Superior temporal gyrus (tissue), 1 donor: ENCODE results near the gene TNFSF15.

Experiments used
- DNase-seq: peaks from one replicate; pipeline ENCODE4 v3.0.0-alpha.2; 2016; ENCODE audit errors: extremely low spot score

Gene TNFSF15

DNA sequence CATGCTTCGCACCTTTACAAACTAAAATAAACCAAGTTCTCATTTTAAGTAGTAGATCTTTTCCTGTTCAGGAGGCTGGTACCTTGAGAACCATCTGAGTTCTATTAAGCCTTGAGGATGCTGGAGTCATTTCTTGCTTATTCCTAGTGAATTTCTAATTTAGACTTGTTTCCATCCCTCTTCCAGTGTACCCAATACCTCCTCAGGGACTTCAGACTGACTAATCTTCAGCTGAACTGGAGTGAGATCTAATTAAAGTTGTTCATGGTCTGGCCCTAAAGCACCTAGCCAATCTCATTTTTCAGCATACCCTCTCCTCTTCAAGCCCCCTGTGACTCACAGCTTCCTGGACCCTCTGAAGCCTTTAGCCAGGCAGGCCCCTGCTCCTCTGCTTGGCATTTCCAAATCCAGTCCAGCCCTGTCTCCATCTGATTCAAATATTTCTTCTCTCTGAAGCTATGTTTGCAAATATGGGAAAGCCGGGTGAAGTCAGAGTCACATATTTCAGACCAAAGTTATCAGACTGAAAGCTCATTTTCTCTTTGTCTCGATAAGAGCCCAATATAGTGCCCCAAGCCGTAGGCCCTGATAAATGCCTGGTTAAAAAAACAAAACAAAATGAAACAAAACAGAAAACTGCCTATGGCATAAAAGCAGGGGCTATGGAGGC is 19.4 kb upstream of the TNFSF15 start:
- DNase-seq, result no peak

DNA sequence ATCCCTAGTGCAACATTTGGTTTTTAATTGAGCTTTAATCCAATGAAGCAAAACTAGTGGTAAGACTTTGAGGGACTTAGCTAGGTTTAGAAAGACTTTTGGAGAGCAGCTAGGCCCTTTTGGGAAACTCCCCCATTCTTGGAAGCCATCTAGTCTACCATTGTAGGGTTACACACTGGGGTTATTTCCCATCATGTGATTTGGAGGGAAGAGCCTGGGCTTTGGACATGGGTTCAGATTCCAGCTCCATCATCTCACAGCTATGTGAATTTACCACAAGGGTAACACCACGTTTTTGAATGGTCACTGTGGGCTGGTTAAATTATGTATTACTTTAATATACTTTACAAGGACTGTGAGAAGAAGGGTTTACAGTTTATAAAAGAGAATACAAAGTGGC is 18.3 kb upstream of the TNFSF15 start:
- no peak for DNase-seq

DNA sequence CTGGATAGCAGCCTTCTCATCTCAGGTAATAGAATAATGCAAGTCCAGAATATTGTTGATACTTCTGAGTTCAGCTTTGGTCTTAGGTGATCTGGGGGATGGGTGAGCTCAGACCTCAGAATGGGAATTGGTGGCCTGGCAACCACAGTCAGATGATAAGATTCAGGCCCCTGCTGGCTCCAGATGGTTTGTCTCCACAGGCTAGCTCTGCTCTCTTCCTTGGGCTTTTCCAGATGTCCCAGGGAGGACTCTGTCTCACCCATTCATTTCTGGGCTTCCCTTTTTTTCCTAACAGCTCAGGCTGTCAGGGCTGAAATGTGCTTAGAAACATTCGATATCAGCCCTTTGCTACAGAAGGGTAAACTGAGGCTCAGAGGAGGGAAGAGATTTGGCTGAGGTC is 17.6 kb upstream of the TNFSF15 start:
- no peak for DNase-seq

DNA sequence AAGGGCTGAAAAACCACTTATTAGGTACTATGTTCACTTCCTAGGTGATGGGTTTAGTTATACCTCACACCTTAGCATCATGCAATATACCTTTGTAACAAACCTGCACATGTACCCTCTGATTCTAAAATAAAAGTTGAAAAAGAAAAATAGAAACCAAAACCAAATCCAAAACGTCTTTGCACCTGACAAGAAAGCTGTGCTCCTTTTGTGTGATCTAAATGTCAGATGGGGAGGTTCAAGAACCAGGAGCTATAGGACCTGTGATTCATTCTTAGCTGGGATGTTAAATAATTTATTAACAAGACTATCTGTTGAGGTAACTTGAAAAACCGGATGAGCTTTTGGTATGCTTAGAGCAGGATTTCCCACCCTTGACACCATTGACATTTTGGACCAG is 16.9 kb upstream of the TNFSF15 start:
- DNase-seq, result no peak

DNA sequence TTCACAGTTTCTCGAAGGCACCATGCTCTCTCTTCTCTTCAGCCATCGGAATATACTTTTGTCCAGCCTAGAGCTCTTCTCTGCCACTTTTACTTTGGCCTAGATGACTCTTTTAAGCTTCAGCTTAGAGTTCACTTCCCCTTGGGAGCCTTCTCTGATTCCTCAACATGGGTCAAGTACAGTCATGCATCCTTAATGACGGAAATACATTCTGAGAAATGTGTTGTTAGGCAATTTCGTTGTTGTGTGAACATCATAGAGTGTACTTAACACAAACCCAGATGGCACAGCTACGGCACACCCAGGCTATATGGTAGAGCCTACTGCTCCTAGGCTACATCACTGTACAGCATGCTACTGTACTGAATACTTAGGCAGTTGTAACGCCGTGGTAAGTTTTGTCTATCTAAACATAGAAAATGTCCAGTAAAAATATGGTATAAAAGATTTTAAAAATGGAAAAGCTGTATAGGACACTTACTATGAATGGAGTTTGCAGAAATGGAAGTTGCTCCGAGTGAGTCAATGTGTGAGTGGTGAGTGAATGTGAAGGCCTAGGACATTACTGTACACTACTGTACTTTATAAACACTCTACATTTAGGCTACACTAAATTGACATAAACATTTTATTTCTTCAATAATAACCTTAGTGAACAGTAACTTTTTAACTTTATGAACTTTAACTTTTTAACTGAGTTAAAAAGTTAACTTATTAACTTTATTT is 15.1 kb upstream of the TNFSF15 start:
- DNase-seq, result no peak

DNA sequence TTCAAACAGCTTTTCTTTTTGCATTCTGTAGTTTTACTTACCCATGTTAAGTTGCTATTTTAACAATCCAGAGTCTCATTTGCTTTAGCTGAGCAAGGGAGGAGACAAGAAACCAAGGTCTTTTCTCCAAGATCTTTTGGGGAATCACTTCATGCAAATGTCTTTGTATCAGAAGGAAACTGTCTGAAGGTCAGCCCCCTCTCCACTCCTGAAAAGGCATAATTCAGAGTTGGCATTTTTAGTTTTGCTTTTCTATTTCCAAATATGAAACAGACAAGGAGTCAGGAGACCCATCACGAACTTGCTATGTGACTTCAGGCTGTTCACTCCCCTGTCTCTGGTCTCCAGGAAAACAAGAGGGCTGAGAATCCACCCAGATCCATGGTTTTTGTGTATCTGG is 12.3 kb upstream of the TNFSF15 start:
- no peak for DNase-seq

DNA sequence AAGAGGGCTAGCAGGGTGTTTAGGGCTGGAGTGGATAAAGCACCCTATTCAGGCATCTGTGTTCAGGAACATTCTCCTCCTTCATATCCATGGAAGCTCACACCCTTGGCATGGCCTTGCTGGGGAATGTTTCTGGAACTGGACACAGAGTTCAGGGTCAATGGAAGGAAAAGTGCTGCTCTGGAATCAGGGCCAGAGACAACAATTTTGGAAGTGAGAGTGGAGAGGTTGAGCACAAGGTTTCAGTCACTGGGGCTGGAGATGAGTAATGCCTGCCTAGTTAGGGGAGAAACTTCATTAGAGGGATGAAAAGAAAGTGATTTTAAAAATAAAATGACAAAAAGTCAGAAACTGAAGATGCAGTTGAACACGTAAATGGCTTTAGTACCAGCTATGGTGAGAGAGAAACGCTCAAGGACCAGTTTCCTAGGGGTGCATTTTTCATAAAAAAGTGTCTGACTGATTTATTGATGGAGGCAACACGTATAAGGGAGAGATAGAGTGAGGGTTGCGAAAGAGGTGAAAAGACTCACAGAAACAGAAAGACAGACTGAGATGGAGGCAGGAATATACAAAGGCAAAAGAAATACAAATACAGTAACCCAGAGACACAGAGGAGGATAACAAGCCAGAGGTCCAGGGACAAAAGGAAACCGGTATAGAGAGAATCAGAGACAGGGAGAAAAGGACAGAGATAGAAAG is 8.0 kb upstream of the TNFSF15 start:
- no peak for DNase-seq

DNA sequence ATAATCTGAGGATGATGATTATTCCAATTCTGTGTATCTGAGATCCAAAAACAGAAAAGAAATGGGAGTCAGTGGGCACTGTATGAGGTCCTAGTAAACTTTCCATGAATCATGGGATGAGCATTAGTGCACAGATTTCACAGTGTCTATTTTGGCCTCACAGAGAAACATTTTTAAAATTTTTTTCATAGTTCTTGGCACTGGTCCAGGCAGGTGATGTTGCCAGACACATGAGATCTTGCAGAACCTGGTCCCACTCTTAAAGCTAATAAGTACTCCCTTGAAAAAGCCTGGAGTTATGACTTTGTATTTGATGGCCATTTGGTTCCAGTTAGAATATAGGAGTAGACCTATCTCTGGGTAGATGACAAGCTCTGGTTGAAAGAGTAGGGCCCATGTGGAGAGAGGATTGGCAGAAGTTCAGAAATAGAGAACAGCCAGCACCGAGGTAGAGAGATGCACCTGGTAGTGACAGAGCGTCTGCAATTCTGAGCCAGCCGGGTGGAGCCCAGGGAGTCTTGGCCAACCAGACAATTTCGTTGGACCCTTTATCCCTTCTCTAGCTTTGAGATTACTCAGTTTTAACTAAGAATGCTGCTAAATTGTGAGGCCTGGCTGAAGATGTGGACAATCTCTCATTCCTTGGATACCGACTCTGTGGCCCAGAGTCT is 6.3 kb upstream of the TNFSF15 start:
- DNase-seq, result no peak

DNA sequence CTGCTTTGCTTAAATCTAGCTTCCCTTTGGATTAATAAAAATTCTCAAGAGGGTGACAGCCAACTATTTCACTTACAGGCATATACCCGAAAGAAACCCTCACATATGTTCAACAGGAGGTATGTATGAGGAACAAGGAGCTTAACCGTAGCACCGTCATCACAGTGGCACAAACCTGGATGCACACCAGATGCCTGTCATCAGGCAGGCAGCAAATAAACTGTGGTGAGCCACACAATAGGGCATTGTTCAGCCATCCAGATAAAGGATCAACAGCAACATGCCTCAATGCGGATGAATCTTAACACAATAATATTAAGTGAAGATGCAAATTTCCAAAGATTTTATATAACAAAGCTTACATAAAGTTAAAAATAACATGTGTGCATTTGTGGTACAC is 5.5 kb upstream of the TNFSF15 start:
- DNase-seq, result no peak

DNA sequence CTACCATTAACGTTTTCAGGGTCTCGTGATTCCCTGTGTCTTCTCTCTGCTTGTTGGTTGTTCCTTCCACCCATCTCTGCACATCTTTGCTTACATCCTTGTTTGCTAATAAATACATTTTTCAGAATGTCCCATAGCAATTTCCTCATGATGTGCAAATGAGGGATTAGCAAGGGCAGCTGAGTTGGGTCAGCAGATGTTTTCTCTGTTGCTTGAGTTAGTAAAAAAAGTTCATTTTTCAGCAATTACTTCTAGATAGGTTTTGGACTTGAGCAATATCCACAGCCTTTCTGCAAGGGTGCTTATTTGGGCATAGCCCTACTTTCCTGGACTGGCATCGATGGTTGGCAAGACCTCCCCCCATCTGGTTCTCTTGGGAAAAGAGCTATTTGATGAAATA is 4.8 kb upstream of the TNFSF15 start:
- DNase-seq, result no peak

DNA sequence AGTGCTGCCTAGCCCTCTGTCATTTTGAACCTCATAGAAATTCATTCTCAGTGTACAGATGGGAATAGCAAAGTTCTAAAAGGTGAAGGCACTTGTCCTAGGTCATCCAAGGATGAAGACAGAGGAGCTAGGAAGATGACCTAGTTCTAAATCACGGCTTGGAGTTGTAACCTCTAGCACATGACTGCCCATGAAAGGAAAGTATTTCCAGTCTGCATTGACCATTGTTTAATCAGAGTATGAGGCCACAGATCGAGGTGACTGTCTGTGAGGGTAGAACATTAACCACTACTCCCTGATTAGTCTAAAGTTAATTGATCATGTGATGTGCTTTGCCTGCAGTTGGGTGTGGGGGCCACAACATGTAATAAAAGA is 674 bp upstream of the TNFSF15 start:
- no peak for DNase-seq

DNA sequence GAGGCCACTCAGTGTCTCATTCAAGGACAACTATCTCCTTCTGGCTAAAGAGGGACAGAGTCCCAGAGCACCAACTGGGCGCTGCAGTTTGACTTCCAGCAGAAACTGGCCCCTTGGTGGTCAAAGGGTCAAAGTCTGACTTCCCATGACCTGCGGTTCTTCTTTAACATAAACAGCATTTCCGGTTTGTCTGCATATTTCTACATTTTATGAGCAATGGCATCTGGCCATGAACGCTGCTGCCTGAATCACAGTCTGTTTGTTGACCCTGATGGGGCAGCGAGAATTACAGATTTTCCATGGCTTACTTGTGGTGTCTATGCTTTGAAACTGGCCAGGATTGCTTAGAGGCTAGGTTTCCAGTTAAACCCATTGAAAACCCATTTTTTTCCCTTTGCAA is 1.3 kb downstream of the TNFSF15 start:
- DNase-seq, result no peak

DNA sequence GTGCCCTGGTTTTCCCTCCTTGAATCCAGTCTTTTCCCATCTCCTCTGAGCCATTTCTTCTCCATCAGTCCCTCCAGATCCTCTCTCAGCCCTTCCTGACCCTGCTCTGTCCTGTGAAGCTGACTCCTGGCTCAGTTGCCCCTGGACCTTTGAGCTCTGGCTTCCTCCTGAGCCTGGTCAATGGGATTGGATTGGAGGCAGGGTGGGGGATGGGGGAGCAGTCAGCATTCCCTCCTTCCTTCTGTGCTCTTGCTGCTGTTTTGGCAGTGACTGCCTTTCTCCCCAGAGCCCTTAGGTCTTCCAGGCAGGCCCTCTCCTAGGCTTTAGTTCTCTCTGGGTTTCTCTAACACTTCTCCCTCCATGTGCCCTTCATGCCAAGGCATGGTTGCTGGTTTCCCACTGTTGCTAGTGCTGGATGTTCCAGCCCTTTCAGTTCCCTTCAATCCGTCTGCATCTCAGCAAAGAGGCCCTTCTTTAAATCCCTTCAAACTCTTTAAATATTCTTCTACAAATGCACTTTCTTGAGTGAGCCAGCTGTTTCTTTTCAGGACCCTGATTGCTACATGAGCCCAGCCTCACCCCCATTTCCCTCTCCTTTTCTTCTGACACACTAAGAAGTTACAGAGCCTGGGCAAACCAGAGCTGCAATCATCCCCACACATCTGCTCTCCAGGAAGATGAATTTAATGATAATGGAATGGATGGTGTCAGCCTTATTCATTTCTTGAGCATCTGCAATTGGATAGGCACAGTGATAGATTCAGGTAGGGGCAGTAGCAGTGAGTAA is 2.2 kb downstream of the TNFSF15 start:
- no peak for DNase-seq

DNA sequence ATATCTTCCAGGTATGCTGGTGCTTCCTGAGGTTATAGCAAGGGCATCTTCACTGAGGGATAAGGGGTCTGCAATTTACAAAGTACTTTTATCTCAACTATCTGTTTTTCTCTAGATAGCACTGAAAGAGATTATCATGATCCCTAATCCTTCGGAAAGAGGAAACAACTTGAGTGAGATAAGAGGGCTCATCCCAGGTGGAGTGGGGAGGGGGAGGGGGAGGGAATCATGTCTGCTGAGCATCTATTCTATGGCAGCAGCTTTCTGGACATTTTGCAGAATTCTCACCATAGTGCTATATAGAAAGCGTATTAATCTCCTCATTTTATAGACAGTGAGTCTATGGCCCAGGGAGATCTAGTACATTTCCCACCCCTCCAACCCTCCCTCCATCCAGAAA is 5.9 kb downstream of the TNFSF15 start:
- DNase-seq, result no peak

DNA sequence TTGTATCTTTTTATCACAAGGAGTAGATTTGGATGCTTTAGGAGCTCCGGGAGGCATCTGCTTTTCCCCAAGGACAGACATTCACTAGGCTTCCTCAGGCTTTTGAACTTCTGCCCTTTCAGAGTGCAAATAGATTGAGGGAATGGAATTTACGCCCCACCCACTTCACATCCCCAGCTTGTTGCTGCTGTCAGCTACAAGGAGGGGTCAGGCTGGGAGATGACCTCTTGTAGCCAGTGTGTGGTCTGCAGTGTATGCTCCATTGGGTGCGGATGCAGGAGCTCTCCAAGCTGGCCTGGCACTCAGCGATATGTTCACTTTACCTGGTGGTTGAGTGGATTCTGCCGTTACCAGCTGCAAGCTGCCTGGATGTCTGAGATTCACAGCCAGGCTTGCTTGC is 6.4 kb downstream of the TNFSF15 start:
- DNase-seq, result no peak

DNA sequence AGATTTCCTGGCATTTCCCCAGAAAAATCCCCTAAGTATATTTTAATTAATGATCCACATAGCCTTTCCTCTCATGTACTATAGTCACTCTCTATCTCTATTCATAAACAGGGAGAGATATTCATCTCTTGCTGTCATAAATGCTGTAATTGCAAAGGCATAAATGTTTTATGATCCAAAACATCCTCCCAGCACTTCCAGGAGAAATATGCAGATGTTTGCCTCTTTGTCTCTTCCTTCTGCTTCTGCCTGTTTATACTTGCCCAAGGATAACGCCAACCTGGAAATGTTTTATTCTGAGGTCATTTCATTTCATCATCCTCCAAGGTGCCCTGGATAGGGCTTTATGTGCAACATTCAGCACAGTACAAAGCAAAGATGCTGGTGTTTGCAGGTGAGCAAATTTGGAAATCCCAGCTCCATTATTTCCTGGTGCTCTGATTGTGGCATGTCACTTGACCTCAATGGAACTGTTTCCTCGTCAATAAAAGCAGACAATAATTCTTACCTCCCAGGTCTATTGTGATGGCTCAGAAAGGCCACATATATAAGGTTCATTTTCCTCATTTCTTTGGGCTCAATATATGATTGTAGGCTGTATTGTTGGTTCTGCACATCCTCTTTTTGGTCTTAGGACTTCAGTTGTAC is 6.9 kb downstream of the TNFSF15 start:
- no peak for DNase-seq

DNA sequence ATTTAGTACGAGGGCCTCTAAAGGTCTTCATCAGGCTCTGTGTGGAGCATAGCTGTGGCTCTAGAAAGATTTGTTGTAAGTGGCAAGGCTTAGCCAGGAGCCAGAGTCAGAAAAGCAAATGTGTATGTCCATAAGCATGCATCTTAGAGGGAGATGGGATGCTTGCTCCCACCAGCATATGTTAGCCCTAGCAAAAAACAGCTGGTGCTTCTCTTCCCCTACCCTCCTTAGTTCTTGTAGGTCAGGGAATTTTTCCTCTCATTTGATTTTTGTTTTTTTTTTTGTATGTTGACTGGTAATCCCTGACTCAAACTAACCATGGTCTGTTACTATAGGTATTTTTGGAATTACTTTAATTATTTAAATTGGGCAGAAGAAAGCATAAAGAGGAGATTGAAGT is 7.7 kb downstream of the TNFSF15 start:
- no peak for DNase-seq

DNA sequence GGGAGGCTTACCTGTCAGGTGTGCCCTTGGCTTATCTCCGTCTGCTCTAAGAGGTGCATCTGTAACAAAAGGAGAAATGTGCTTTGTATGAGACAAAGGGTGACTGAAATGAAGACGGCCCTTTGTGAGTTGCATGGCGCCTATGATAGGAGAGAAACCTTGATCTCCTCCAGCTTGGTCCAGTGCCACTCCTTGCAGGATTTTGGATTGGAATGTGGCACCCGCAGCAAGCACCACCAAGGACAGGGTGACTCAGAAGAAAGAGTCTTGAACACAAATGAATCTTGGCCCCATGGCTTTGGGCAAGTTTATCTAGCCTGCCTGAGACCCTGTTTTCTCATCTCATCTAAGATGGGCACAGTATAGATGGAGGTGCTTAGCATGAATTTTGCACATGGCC is 13.4 kb downstream of the TNFSF15 start:
- DNase-seq, result no peak

DNA sequence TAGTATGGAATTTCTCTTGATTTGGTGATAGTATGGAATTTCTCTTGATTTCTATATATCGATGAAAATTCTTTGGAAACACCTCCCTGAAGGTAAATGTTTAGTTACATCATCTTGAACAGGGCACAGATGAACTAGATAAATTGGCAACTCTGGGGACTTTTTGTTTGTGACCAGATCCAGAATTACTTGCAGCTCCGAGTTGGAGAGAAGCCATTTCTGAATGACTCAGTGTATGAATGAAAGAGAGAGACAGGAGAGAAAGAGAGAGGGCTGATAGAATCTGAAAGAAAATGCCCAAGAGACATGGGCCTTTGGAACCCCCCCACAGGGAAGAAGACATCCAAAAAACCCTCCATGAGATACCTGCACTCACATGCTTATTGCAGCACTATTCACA is 14.1 kb downstream of the TNFSF15 start:
- DNase-seq, result no peak

DNA sequence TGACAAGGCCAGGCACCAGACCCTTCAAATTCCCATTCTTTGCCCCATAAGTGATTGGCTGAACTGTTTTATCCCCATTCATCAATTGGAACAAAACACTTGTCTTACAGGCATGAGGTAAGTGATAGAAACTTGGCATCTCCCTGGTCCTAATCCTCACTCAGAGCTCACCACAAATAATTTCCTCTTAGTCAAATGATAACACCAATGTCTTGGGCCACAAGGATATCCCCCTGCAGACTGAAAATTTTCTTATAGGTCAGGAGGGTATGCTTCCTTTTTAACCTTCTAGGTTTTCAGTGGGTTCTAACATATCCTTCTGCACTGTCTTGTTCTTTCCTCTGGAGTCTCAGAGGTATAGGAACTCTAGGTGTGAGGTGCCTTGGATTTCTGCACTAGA is 14.5 kb downstream of the TNFSF15 start:
- no peak for DNase-seq

DNA sequence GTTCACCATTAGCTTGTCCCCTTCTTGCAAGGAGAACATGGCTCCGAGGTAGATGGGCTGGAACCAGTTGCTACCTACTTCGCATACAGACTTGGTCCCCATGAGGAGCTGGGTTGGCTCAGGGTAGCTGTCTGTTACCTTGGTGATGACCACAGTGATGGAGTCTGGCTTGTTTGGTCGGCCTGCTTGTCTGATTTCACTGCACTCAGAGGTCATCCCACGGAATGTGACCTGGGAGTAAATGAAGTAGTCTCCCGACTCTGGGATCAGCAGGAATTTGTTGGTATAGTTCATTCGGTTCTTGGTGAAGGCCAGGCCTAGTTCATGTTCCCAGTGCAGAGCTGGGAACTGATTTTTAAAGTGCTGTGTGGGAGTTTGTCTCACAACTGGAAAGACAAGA is 15.3 kb downstream of the TNFSF15 start:
- no peak for DNase-seq
